Ishikawa (cell line): Measurements from ENCODE around the gene EPHA6.

Experiments
- CEBPB ChIP-seq: IDR thresholded peaks from 2 replicates; pipeline ENCODE4 v1.6.1; 2012
- EP300 ChIP-seq: IDR thresholded peaks from 2 replicates; pipeline ENCODE4 v1.6.1; 2012; ENCODE audit warnings: borderline replicate concordance
- RAD21 ChIP-seq: IDR thresholded peaks from 2 replicates; pipeline ENCODE4 v1.6.1; 2012; ENCODE audit warnings: low read depth
- YY1 ChIP-seq: IDR thresholded peaks from 2 replicates; pipeline ENCODE4 v1.6.1; 2012; ENCODE audit warnings: low read depth

GRCh38 chr3:97340940-97341339 is 526.5 kb downstream of the EPHA6 start:
- TF ChIP-seq YY1 = no peak
- no peak for TF ChIP-seq RAD21
- no peak for TF ChIP-seq CEBPB
- no peak for TF ChIP-seq EP300
